Hepatocyte (in vitro differentiated cells): ENCODE measurements around the gene NCAM1.

ENCODE experiments used
- CTCF ChIP-seq: fragments of 200-600 bp; sonication (generic); IDR thresholded peaks from 2 replicates; pipeline ENCODE4 v1.5.1; 2016; ENCODE audit warnings: antibody characterized with exemption, mild to moderate bottlenecking; ENCODE audit not compliant: poor library complexity
- EZH2 ChIP-seq: fragments of 200-600 bp; sonication (generic); IDR thresholded peaks from 2 replicates; pipeline ENCODE4 v1.6.1; 2016; ENCODE audit warnings: antibody characterized with exemption, mild to moderate bottlenecking, borderline replicate concordance
- EZH2phosphoT487 ChIP-seq: fragments of 200-600 bp; sonication (generic); IDR thresholded peaks from one replicate; pipeline ENCODE4 v1.6.1; 2018; ENCODE audit warnings: antibody characterized with exemption, mild to moderate bottlenecking, low read depth, moderate library complexity; ENCODE audit not compliant: unreplicated experiment, severe bottlenecking

GRCh38 chr11:113142508-113142907 is 181.3 kb downstream of the NCAM1 start:
- TF ChIP-seq CTCF = no peak
- no peak for TF ChIP-seq EZH2phosphoT487
- no peak for TF ChIP-seq EZH2
